ENCODE data around the gene N4BP2L2. TPM values are rescaled to one million over a fixed set of nuclear protein-coding genes. Genes with fewer than 3 reads are reported as not detected.
"Not testable (repeated sequence)": the region's sequence is repeated elsewhere in the genome, so short reads cannot be mapped to it uniquely, and the experiment has no call there.

Gene N4BP2L2
- total and polyA plus RNA-seq, 2 of the 13 experiments (the other 11 are each of a cell fraction or from before 2014, with no cell fraction given) = 58.9 to 81.2 TPM

DNA sequence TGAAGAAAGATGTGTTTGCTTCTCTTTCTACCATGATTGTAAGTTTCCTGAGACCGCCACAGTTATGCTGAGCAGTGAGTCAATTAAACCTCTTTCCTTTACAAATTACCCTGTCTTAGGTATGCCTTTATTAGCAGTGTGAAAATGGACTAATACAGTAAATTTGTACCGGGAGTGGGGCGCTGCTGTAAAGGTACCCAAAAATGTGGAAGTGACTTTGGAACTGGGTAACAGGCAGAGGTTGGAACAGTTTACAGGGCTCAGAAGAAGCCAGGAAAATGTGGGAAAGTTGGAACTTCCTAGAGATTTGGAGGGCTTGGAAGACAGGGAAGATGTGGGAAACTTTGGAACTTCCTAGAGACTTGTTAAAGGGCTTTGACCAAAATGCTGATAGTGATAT is 38.4 kb upstream of the N4BP2L2 start (continued):
- TF ChIP-seq, protein P1, sequence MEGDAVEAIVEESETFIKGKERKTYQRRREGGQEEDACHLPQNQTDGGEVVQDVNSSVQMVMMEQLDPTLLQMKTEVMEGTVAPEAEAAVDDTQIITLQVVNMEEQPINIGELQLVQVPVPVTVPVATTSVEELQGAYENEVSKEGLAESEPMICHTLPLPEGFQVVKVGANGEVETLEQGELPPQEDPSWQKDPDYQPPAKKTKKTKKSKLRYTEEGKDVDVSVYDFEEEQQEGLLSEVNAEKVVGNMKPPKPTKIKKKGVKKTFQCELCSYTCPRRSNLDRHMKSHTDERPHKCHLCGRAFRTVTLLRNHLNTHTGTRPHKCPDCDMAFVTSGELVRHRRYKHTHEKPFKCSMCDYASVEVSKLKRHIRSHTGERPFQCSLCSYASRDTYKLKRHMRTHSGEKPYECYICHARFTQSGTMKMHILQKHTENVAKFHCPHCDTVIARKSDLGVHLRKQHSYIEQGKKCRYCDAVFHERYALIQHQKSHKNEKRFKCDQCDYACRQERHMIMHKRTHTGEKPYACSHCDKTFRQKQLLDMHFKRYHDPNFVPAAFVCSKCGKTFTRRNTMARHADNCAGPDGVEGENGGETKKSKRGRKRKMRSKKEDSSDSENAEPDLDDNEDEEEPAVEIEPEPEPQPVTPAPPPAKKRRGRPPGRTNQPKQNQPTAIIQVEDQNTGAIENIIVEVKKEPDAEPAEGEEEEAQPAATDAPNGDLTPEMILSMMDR (CRISPR knock-in tag; IDR thresholded peaks at IDR 0.05) = no peak
- TF ChIP-seq FOXK2 (IDR thresholded peaks at IDR 0.05) (no peak), ZMAT3 (CRISPR knock-in tag; conservative IDR thresholded peaks at IDR 0.05) (no peak)

DNA sequence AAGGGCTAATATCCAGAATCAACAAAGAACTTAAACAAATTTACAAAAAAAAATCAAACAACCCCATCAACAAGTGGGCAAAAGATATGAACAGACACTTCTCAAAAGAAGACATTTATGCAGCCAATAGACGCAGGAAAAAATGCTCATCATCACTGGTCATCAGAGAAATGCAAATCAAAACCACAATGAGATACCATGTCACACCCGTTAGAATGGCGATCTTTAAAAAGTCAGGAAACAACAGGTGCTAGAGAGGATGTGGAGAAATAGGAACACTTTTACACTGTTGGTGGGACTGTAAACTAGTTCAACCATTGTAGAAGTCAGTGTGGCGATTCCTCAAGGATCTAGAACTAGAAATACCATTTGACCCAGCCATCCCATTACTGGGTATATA is 37.1 kb upstream of the N4BP2L2 start:
- H4K20me1 ChIP-seq (ENCODE audit: insufficient read depth, low read length); CTCF ChIA-PET (ENCODE audit: low intra/inter-chr PET ratio, low total read pairs); FAIRE-seq; H3K27ac ChIP-seq (ENCODE audit: extremely low read length, insufficient read depth, low read length); DNase-seq (ENCODE audit: low spot score); POLR2A ChIA-PET; intact Hi-C loops (cut with micrococcal nuclease; ENCODE audit: unreplicated experiment); H3K27me3 ChIP-seq (ENCODE audit: control insufficient read depth in 1 of 2, insufficient read depth in 2 of 2, low read length in 2 of 2); BruUV-seq (replicated peaks); ATAC-seq; H3K36me3 ChIP-seq (replicated peaks in 1 of 2; ENCODE audit: control insufficient read depth in 1 of 2, insufficient read depth in 2 of 2, low read length in 2 of 2); H3K4me1 ChIP-seq (ENCODE audit: insufficient read depth, low read length); H3K9ac ChIP-seq (ENCODE audit: insufficient read depth, low read depth, low read length); H3K4me3 ChIP-seq (replicated peaks in 1 of 3; ENCODE audit: insufficient read depth in 1 of 3, low read depth in 2 of 3, low read length in 3 of 3); H3K4me2 ChIP-seq (ENCODE audit: low read depth, low read length); H2AFZ ChIP-seq (ENCODE audit: low read length); H3K79me2 ChIP-seq (ENCODE audit: insufficient read depth, low read length): not testable (repeated sequence)
- peaks cover 23% of the 10 kb centered on the region for H3K9me3 ChIP-seq (ENCODE audit: low read length)
- 65% methylated on average over 4 of the region's 4 CpGs for WGBS (ENCODE audit: low lambda C conversion rate)
- in situ Hi-C loops (cut with HindIII; ENCODE audit: extremely low pct_ligation_motif_present, low pct_unique_long_range_greater_than_20kb) = loop anchor here (25.0 kb wide), 1 partner anchor 962 kb away; no protein-coding TSS in a partner anchor

DNA sequence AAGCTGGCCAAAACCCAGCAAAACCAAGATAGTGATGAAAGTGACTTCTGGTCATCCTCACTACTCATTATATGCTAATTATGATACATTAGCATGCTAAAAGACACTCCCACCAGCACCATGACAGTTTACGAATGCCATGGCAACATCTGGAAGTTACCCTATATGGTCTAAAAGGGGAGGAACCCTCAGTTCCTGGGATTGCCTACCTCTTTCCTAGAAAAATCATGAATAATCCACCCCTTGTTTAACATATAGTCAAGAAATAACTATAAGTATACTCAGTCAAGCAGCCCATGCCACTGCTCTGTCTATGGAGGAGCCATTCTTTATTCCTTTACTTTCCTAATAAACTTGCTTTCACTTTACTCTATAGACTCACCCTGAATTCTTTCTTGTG is 22.2 kb upstream of the N4BP2L2 start:
- H3K9me3 ChIP-seq (ENCODE audit: low read length) = peaks cover 16% of the 10 kb centered on the region; the same call in 1 of the 2 replicates
- H3K27me3 ChIP-seq (ENCODE audit: control insufficient read depth in 1 of 2, insufficient read depth in 2 of 2, low read length in 2 of 2); H3K79me2 ChIP-seq (ENCODE audit: insufficient read depth, low read length); H4K20me1 ChIP-seq (ENCODE audit: insufficient read depth, low read length); H3K9ac ChIP-seq (ENCODE audit: insufficient read depth, low read depth, low read length); H3K36me3 ChIP-seq (replicated peaks in 1 of 2; ENCODE audit: control insufficient read depth in 1 of 2, insufficient read depth in 2 of 2, low read length in 2 of 2); ATAC-seq; H2AFZ ChIP-seq (ENCODE audit: low read length); CTCF ChIA-PET (ENCODE audit: low intra/inter-chr PET ratio, low total read pairs); H3K4me2 ChIP-seq (ENCODE audit: low read depth, low read length); DNase-seq (ENCODE audit: low spot score); POLR2A ChIA-PET; H3K4me1 ChIP-seq (ENCODE audit: insufficient read depth, low read length); intact Hi-C loops (cut with micrococcal nuclease; ENCODE audit: unreplicated experiment); FAIRE-seq; H3K4me3 ChIP-seq (replicated peaks in 1 of 3; ENCODE audit: insufficient read depth in 1 of 3, low read depth in 2 of 3, low read length in 3 of 3); BruUV-seq (replicated peaks); H3K27ac ChIP-seq (ENCODE audit: extremely low read length, insufficient read depth, low read length): not testable (repeated sequence)
- in situ Hi-C loops (cut with HindIII; ENCODE audit: extremely low pct_ligation_motif_present, low pct_unique_long_range_greater_than_20kb) = loop anchor here (25.0 kb wide), 1 partner anchor 649 kb away; no protein-coding TSS in a partner anchor
- 80% methylated on average over 1 of the region's 1 CpG for WGBS (ENCODE audit: low lambda C conversion rate)
